Suprapubic skin (tissue), 3 donors: ENCODE data around the gene IPPK.

ENCODE experiments used
- CTCF ChIP-seq, 2 donors: fragments of 200-600 bp in 1 of 2; fragments of 450-650 bp in 1 of 2; sonication (generic) in 1 of 2; IDR thresholded peaks; one replicate each; pipeline ENCODE4 v1.5.1; 2016 to 2019; ENCODE audit warnings: antibody characterized with exemption in 2 of 2, mild to moderate bottlenecking in 1 of 2, moderate library complexity in 1 of 2
- EP300 ChIP-seq: sonication (generic); formaldehyde crosslinking; IDR thresholded peaks from one replicate; pipeline ENCODE4 v1.6.1; 2017; ENCODE audit warnings: antibody characterized with exemption
- POLR2A ChIP-seq, 2 donors: fragments of 450-650 bp; IDR thresholded peaks; one replicate each; pipeline ENCODE4 v1.6.1; 2017; ENCODE audit warnings: antibody characterized with exemption in 2 of 2, mild to moderate bottlenecking in 2 of 2, moderate library complexity in 2 of 2

GRCh38 chr9:92620845-92621244 lies 49.1 kb downstream of the IPPK start:
- TF ChIP-seq EP300 (no peak), CTCF (IDR thresholded peaks at IDR 0.05) (no peak), POLR2A (IDR thresholded peaks at IDR 0.05) (no peak)
